Chondrocyte (in vitro differentiated cells): ENCODE results near the gene MORN1. TPM values are rescaled to one million over a fixed set of nuclear protein-coding genes. Genes with fewer than 3 reads are reported as not detected.
A peak's percentile ranks its signal among the peaks of the same experiment; 100 is the strongest.

ENCODE experiments used
- DNase-seq: peaks from one replicate; pipeline ENCODE4 v3.0.0; 2021; ENCODE audit warnings: mixed read lengths, low spot score
- H3K27ac Mint-ChIP-seq: one replicate; pipeline ENCODE4 v1.8.0; 2021; ENCODE audit warnings: mild to moderate bottlenecking, moderate library complexity, mixed read lengths; ENCODE audit not compliant: unreplicated experiment
- H3K27me3 Mint-ChIP-seq: 2 replicates; pipeline ENCODE4 v1.8.0; 2021; ENCODE audit warnings: low read depth, mixed read lengths
- H3K36me3 Mint-ChIP-seq: 2 replicates; pipeline ENCODE4 v1.8.0; 2021; ENCODE audit warnings: low read depth, mixed read lengths
- H3K4me1 Mint-ChIP-seq: 2 replicates; pipeline ENCODE4 v1.8.0; 2021; ENCODE audit warnings: low read depth, mild to moderate bottlenecking, mixed read lengths
- H3K4me3 Mint-ChIP-seq: one replicate; pipeline ENCODE4 v1.8.0; 2021; ENCODE audit warnings: mild to moderate bottlenecking, moderate library complexity, mixed read lengths; ENCODE audit not compliant: unreplicated experiment
- H3K9me3 Mint-ChIP-seq: 2 replicates; pipeline ENCODE4 v1.8.0; 2021; ENCODE audit warnings: low read depth, mixed read lengths
- CTCF ChIP-seq: fragments of 200-600 bp; sonication (generic); IDR thresholded peaks from 2 replicates; pipeline ENCODE4 v1.5.0; 2021; ENCODE audit warnings: antibody characterized with exemption, mild to moderate bottlenecking, moderate library complexity
- total RNA-seq: library from RNA; stranded (reverse); gene quantifications from 3 replicates; pipeline ENCODE4 v1.2.1, GENCODE V29; 2021

Gene MORN1
- total RNA-seq, 1 donor from 2014 or later: 6.7 TPM

- H3K4me1 Mint-ChIP-seq: peaks cover 8% of the 10 kb centered on the region
- TF ChIP-seq CTCF: no peak
- no peak for DNase-seq
Observed at GRCh38 chr1:2346691-2347408, 44.5 kb downstream of the MORN1 start.

GRCh38 chr1:2345297-2346075 lies 45.9 kb downstream of the MORN1 start:
- peak; percentile 89 for DNase-seq
- H3K9me3 Mint-ChIP-seq: no peaks in the 10 kb centered on the region
- TF ChIP-seq CTCF: no peak

More at GRCh38 chr1:2346691-2347408, 44.5 kb downstream of the MORN1 start:
- no peak overlapping the region for H3K27ac Mint-ChIP-seq
- H3K27me3 Mint-ChIP-seq: no peaks in the 10 kb centered on the region
- H3K9me3 Mint-ChIP-seq: no peaks in the 10 kb centered on the region
- H3K36me3 Mint-ChIP-seq: no peaks in the 10 kb centered on the region
- H3K4me3 Mint-ChIP-seq: no peak overlapping the region

GRCh38 chr1:2344744-2345296 lies 46.5 kb downstream of the MORN1 start:
- Mint-ChIP-seq H3K36me3 (no peaks in the 10 kb centered on the region), H3K9me3 (no peaks in the 10 kb centered on the region), H3K27ac (no peak overlapping the region), H3K27me3 (no peaks in the 10 kb centered on the region), H3K4me1 (peaks cover 8% of the 10 kb centered on the region), H3K4me3 (no peak overlapping the region)
- no peak for TF ChIP-seq CTCF
- no peak for DNase-seq

More at GRCh38 chr1:2345297-2346075, 45.9 kb downstream of the MORN1 start:
- H3K36me3 Mint-ChIP-seq: no peaks in the 10 kb centered on the region
- H3K4me1 Mint-ChIP-seq: peaks cover 8% of the 10 kb centered on the region
- no peak overlapping the region for H3K4me3 Mint-ChIP-seq
- H3K27me3 Mint-ChIP-seq: no peaks in the 10 kb centered on the region
- H3K27ac Mint-ChIP-seq: no peak overlapping the region

GRCh38 chr1:2344121-2344681 lies 47.2 kb downstream of the MORN1 start:
- Mint-ChIP-seq H3K27me3 (no peaks in the 10 kb centered on the region), H3K4me3 (no peak overlapping the region)

More at GRCh38 chr1:2344121-2344681, 47.2 kb downstream of the MORN1 start:
- H3K9me3 Mint-ChIP-seq: no peaks in the 10 kb centered on the region
- H3K36me3 Mint-ChIP-seq: no peaks in the 10 kb centered on the region
- no peak for TF ChIP-seq CTCF
- no peak overlapping the region for H3K27ac Mint-ChIP-seq
- peaks cover 3% of the 10 kb centered on the region for H3K4me1 Mint-ChIP-seq
- DNase-seq: peak; percentile 92
